HepG2 (cell line): ENCODE measurements around the gene NISCH. TPM values are rescaled to one million over a fixed set of nuclear protein-coding genes. Genes with fewer than 3 reads are reported as not detected.

Experiments
- GABPB1 ChIP-seq: IDR thresholded peaks from 2 replicates; pipeline ENCODE4 v1.6.1; 2016; ENCODE audit warnings: mild to moderate bottlenecking, missing genetic modification reagents, moderate library complexity, missing compliant biosample characterization
- IRX3 ChIP-seq: sonication (generic); formaldehyde crosslinking; IDR thresholded peaks from 2 replicates; pipeline ENCODE4 v1.8.1; 2023; ENCODE audit warnings: mild to moderate bottlenecking, low read depth, missing genetic modification reagents, borderline replicate concordance
- KDM1A ChIP-seq: IDR thresholded peaks from 2 replicates; pipeline ENCODE4 v1.6.1; 2016; ENCODE audit warnings: missing compliant biosample characterization
- KDM2A ChIP-seq: sonication (generic); formaldehyde crosslinking; IDR thresholded peaks from 2 replicates; pipeline ENCODE4 v1.4.0; 2020; ENCODE audit warnings: low read depth, missing genetic modification reagents, borderline replicate concordance
- MIXL1 ChIP-seq: IDR thresholded peaks from 2 replicates; pipeline ENCODE4 v1.6.1; 2016
- MTA1 ChIP-seq: sonication (generic); formaldehyde crosslinking; IDR thresholded peaks from 2 replicates; pipeline ENCODE4 v1.4.0; 2020; ENCODE audit warnings: missing genetic modification reagents, mild to moderate bottlenecking, borderline replicate concordance
- NONO ChIP-seq, 2 experiments: fragments of 450-650 bp in 1 of 2; sonication (generic) in 1 of 2; formaldehyde crosslinking in 1 of 2; IDR thresholded peaks in 1 of 2; conservative IDR thresholded peaks in 1 of 2; 2 replicates each; pipeline versions ENCODE4 v1.6.1 to v1.8.0; 2017 to 2022; ENCODE audit warnings: mild to moderate bottlenecking in 1 of 2, missing genetic modification reagents in 1 of 2, moderate library complexity in 1 of 2
- ONECUT2 ChIP-seq: sonication (generic); formaldehyde crosslinking; IDR thresholded peaks from 2 replicates; pipeline ENCODE4 v1.4.0; 2020; ENCODE audit warnings: missing genetic modification reagents
- PHF21A ChIP-seq: sonication (generic); formaldehyde crosslinking; IDR thresholded peaks from 2 replicates; pipeline ENCODE4 v1.5.0; 2020; ENCODE audit warnings: mild to moderate bottlenecking, missing genetic modification reagents
- SRSF4 ChIP-seq: fragments of 200-400 bp; formaldehyde crosslinking; IDR thresholded peaks from one replicate; pipeline ENCODE4 v1.6.1; 2018; ENCODE audit warnings: mild to moderate bottlenecking, low read depth, low read length, moderate library complexity; ENCODE audit not compliant: poor library complexity, severe bottlenecking
- THYN1 ChIP-seq: sonication (generic); formaldehyde crosslinking; IDR thresholded peaks from 2 replicates; pipeline ENCODE4 v1.8.1; 2023; ENCODE audit warnings: low read depth, mild to moderate bottlenecking, moderate library complexity, missing genetic modification reagents, borderline replicate concordance
- YEATS4 ChIP-seq: sonication (generic); formaldehyde crosslinking; IDR thresholded peaks from 2 replicates; pipeline ENCODE4 v1.4.0; 2020; ENCODE audit warnings: missing genetic modification reagents, borderline replicate concordance
- ZMAT3 ChIP-seq: sonication (generic); formaldehyde crosslinking; conservative IDR thresholded peaks from 2 replicates; pipeline ENCODE4 v1.7.0; 2021; ENCODE audit warnings: missing genetic modification reagents
- ZNF44 ChIP-seq: sonication (generic); formaldehyde crosslinking; IDR thresholded peaks from 2 replicates; pipeline ENCODE4 v1.5.1; 2020; ENCODE audit warnings: mild to moderate bottlenecking, missing genetic modification reagents
- ZNF7 ChIP-seq: IDR thresholded peaks from 2 replicates; pipeline ENCODE4 v1.6.1; 2016; ENCODE audit warnings: missing biosample characterization, missing genetic modification reagents
- ZNF788 ChIP-seq: sonication (generic); formaldehyde crosslinking; IDR thresholded peaks from 2 replicates; pipeline ENCODE4 v1.5.0; 2020; ENCODE audit warnings: mild to moderate bottlenecking, missing genetic modification reagents, borderline replicate concordance
- polyA plus RNA-seq, 8 experiments: library from polyadenylated mRNA; depleted of rRNA in 3 of 8; stranded (reverse) in 7 of 8; unstranded in 1 of 8; fragments of >200 nt; fragmentation: Illumina TruSeq in 4 of 8; extraction: Trizol in 4 of 8; gene quantifications; 2 replicates each; pipeline versions ENCODE4 v1.2.1 to v1.2.3, GENCODE V29; 2011 to 2016; ENCODE audit warnings: low read depth in 4 of 8, missing spikeins in 1 of 8, mixed read lengths in 1 of 8; ENCODE audit not compliant: insufficient read depth in 1 of 8
- total RNA-seq, 5 experiments: library from RNA; depleted of rRNA; stranded (reverse); fragments of >200 nt; fragmentation: Illumina TruSeq; extraction: Trizol; gene quantifications; 2 replicates each; pipeline ENCODE4 v1.2.3, GENCODE V29; 2016; ENCODE audit warnings: low read depth in 1 of 5
- TF ChIP-seq, protein P1 (sequence below): sonication (generic); formaldehyde crosslinking; IDR thresholded peaks from 2 replicates; pipeline ENCODE4 v1.4.0; 2020; ENCODE audit warnings: mild to moderate bottlenecking, missing genetic modification reagents
- TF ChIP-seq, protein P2 (sequence below): sonication (generic); formaldehyde crosslinking; IDR thresholded peaks from 2 replicates; pipeline ENCODE4 v1.4.0; 2020; ENCODE audit warnings: low read depth, mild to moderate bottlenecking, missing genetic modification reagents
- TF ChIP-seq, protein P3 (sequence below): sonication (generic); formaldehyde crosslinking; IDR thresholded peaks from 2 replicates; pipeline ENCODE4 v1.8.0; 2022; ENCODE audit warnings: mild to moderate bottlenecking, missing genetic modification reagents, borderline replicate concordance
- TF ChIP-seq, protein P4 (sequence below): sonication (generic); formaldehyde crosslinking; IDR thresholded peaks from 2 replicates; pipeline ENCODE4 v1.5.1; 2020; ENCODE audit warnings: missing genetic modification reagents, mild to moderate bottlenecking, borderline replicate concordance
- TF ChIP-seq, protein P5 (sequence below): IDR thresholded peaks from 2 replicates; pipeline ENCODE4 v1.6.1; 2012; ENCODE audit warnings: low read length, improper control_type of control experiment

Gene NISCH
- total and polyA plus RNA-seq, 2 of the 13 experiments (the other 11 are each of a cell fraction or from before 2014, with no cell fraction given): 27.0 to 47.6 TPM

DNA sequence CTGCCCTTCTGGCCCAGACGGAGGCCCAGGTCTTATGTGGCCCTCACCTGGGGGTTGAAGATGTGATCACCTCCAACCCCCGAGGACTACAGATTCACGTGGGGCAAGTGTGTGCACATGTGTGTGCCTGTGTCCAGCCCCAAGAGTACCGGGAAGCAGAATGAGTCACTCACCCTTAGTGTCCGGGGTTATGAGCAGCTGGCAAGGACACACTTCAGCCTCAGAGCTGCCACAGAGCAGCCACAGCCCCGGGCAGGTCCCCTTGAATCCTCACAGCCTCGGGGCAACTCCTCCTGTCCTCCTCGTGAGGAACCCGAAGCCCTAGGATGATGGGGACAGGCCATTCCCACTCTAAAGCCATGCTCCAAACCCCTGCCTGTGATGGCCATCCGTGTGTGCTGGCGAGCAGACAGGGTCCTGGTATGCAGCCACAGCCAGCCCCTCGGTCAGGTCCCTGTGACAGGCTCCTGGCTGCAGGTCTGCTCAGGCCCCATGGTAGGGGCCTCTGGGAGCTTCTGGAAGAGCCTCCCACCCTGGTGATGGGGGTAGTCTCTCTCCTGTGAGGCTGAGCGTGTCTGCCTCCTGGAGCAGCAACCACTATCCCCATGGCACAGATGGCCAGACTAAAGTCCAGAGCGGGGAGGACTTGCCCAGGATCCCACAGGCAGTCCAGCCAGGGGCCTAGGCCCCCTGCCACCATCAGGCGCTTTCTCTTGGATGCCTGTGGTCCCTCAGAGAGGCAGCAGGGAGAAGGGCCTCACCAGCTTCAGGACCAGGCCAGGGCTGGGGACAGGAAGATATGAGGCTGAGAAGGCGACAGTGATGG is 40.6 kb downstream of the NISCH start (continued):
- TF ChIP-seq ZNF788 (peak; percentile 34; the same call in 1 of the 2 replicates), THYN1 (CRISPR knock-in tag) (no peak), YEATS4 (CRISPR knock-in tag) (no peak), KDM2A (CRISPR knock-in tag) (0 out of 2 replicates have a peak, but pooled peaks have one; percentile 13), MIXL1 (no peak), ZNF44 (CRISPR knock-in tag) (no peak), PHF21A (no peak), IRX3 (CRISPR knock-in tag) (no peak), MTA1 (CRISPR knock-in tag) (no peak), KDM1A (CRISPR knock-in tag) (no peak), ZMAT3 (CRISPR knock-in tag) (no peak), NONO (IDR thresholded peaks at IDR 0.05) (no peak), NONO (CRISPR knock-in tag; conservative IDR thresholded peaks at IDR 0.05) (no peak), ONECUT2 (no peak), SRSF4 (no peak), GABPB1 (CRISPR knock-in tag) (no peak), ZNF7 (0 out of 2 replicates have a peak, but pooled peaks have one; percentile 49)
- TF ChIP-seq, protein P1, sequence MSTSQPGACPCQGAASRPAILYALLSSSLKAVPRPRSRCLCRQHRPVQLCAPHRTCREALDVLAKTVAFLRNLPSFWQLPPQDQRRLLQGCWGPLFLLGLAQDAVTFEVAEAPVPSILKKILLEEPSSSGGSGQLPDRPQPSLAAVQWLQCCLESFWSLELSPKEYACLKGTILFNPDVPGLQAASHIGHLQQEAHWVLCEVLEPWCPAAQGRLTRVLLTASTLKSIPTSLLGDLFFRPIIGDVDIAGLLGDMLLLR: no peak
- TF ChIP-seq, protein P2, sequence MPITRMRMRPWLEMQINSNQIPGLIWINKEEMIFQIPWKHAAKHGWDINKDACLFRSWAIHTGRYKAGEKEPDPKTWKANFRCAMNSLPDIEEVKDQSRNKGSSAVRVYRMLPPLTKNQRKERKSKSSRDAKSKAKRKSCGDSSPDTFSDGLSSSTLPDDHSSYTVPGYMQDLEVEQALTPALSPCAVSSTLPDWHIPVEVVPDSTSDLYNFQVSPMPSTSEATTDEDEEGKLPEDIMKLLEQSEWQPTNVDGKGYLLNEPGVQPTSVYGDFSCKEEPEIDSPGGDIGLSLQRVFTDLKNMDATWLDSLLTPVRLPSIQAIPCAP (CRISPR knock-in tag): no peak
- TF ChIP-seq, protein P3, sequence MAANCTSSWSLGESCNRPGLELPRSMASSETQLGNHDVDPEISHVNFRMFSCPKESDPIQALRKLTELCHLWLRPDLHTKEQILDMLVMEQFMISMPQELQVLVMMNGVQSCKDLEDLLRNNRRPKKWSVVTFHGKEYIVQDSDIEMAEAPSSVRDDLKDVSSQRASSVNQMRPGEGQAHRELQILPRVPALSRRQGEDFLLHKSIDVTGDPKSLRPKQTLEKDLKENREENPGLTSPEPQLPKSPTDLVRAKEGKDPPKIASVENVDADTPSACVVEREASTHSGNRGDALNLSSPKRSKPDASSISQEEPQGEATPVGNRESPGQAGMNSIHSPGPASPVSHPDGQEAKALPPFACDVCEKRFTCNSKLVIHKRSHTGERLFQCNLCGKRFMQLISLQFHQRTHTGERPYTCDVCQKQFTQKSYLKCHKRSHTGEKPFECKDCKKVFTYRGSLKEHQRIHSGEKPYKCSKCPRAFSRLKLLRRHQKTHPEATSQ (CRISPR knock-in tag): no peak
- TF ChIP-seq, protein P4, sequence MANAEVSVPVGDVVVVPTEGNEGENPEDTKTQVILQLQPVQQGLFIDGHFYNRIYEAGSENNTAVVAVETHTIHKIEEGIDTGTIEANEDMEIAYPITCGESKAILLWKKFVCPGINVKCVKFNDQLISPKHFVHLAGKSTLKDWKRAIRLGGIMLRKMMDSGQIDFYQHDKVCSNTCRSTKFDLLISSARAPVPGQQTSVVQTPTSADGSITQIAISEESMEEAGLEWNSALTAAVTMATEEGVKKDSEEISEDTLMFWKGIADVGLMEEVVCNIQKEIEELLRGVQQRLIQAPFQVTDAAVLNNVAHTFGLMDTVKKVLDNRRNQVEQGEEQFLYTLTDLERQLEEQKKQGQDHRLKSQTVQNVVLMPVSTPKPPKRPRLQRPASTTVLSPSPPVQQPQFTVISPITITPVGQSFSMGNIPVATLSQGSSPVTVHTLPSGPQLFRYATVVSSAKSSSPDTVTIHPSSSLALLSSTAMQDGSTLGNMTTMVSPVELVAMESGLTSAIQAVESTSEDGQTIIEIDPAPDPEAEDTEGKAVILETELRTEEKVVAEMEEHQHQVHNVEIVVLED (CRISPR knock-in tag): no peak
- TF ChIP-seq, protein P5, sequence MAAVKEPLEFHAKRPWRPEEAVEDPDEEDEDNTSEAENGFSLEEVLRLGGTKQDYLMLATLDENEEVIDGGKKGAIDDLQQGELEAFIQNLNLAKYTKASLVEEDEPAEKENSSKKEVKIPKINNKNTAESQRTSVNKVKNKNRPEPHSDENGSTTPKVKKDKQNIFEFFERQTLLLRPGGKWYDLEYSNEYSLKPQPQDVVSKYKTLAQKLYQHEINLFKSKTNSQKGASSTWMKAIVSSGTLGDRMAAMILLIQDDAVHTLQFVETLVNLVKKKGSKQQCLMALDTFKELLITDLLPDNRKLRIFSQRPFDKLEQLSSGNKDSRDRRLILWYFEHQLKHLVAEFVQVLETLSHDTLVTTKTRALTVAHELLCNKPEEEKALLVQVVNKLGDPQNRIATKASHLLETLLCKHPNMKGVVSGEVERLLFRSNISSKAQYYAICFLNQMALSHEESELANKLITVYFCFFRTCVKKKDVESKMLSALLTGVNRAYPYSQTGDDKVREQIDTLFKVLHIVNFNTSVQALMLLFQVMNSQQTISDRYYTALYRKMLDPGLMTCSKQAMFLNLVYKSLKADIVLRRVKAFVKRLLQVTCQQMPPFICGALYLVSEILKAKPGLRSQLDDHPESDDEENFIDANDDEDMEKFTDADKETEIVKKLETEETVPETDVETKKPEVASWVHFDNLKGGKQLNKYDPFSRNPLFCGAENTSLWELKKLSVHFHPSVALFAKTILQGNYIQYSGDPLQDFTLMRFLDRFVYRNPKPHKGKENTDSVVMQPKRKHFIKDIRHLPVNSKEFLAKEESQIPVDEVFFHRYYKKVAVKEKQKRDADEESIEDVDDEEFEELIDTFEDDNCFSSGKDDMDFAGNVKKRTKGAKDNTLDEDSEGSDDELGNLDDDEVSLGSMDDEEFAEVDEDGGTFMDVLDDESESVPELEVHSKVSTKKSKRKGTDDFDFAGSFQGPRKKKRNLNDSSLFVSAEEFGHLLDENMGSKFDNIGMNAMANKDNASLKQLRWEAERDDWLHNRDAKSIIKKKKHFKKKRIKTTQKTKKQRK: no peak
